Endodermal cell (in vitro differentiated cells): Measurements from ENCODE around the gene DCP1A. TPM values are rescaled to one million over a fixed set of nuclear protein-coding genes. Genes with fewer than 3 reads are reported as not detected.
"Not testable (repeated sequence)": the region's sequence is repeated elsewhere in the genome, so short reads cannot be mapped to it uniquely, and the experiment has no call there.

Experiments used
- DNase-seq: peaks from one replicate; pipeline ENCODE4 v3.0.0-alpha.2; 2017
- H3K27ac ChIP-seq: 2 replicates; pipeline ENCODE4 v1.5.1; 2013; ENCODE audit warnings: mild to moderate bottlenecking, low read depth, low read length, moderate library complexity
- H3K27me3 ChIP-seq: 2 replicates; pipeline ENCODE4 v1.6.1; 2013; ENCODE audit warnings: mild to moderate bottlenecking, low read length, moderate library complexity; ENCODE audit not compliant: insufficient read depth, control insufficient read depth, poor library complexity, severe bottlenecking
- H3K36me3 ChIP-seq: 2 replicates; pipeline ENCODE4 v1.7.0; 2013; ENCODE audit warnings: mild to moderate bottlenecking, low read length, moderate library complexity; ENCODE audit not compliant: control insufficient read depth, insufficient read depth
- H3K4me1 ChIP-seq: one replicate; pipeline ENCODE4 v1.7.0; 2013; ENCODE audit warnings: low read length; ENCODE audit not compliant: control insufficient read depth, insufficient read depth
- H3K4me3 ChIP-seq: 2 replicates; pipeline ENCODE4 v1.5.1; 2013; ENCODE audit warnings: mild to moderate bottlenecking, low read length, moderate library complexity
- H3K9ac ChIP-seq: 2 replicates; pipeline ENCODE4 v1.6.1; 2013; ENCODE audit warnings: mild to moderate bottlenecking, low read length, moderate library complexity; ENCODE audit not compliant: poor library complexity, severe bottlenecking; ENCODE audit errors: extremely low read depth
- H3K9me3 ChIP-seq: 2 replicates; pipeline ENCODE4 v1.6.1; 2013; ENCODE audit warnings: mild to moderate bottlenecking, low read length, moderate library complexity; ENCODE audit not compliant: control insufficient read depth
- H3K27ac Mint-ChIP-seq: 2 replicates; pipeline ENCODE4 v1.8.0; 2020; ENCODE audit warnings: mixed read lengths
- H3K27me3 Mint-ChIP-seq: 2 replicates; pipeline ENCODE4 v1.8.0; 2021; ENCODE audit warnings: mild to moderate bottlenecking, mixed read lengths; ENCODE audit not compliant: insufficient read depth
- H3K36me3 Mint-ChIP-seq: 2 replicates; pipeline ENCODE4 v1.8.0; 2020; ENCODE audit warnings: low read depth, mixed read lengths
- H3K4me1 Mint-ChIP-seq: 2 replicates; pipeline ENCODE4 v1.8.0; 2020; ENCODE audit warnings: mixed read lengths
- H3K4me3 Mint-ChIP-seq: 2 replicates; pipeline ENCODE4 v1.8.0; 2020; ENCODE audit warnings: mild to moderate bottlenecking, moderate library complexity, mixed read lengths
- H3K9me3 Mint-ChIP-seq: 2 replicates; pipeline ENCODE4 v1.8.0; 2020; ENCODE audit warnings: mild to moderate bottlenecking, mixed read lengths
- WGBS, 2 experiments: methylation state at CpG; one replicate each; pipeline versions ENCODE4 v1.1.5 to v1.1.7; 2013; ENCODE audit warnings: missing lambda C conversion rate in 2 of 2, mixed read lengths in 1 of 2; ENCODE audit not compliant: insufficient coverage in 1 of 2, insufficient read length in 1 of 2; 5-methylcytosine and 5-hydroxymethylcytosine counted together
- total RNA-seq, 2 donors: library from RNA; stranded (reverse); fragmentation: NEBNext Ultra II Directional in 1 of 2; extraction: Animal tissue kit (Norgen Biotek cat#: 25700) in 1 of 2; gene quantifications; 2 replicates in 1 of 2; 3 replicates in 1 of 2; pipeline ENCODE4 v1.2.1, GENCODE V29; 2021
- TF ChIP-seq, protein P1 (sequence below): fragments of 200-600 bp; sonication (generic); conservative IDR thresholded peaks from 2 replicates; pipeline ENCODE4 v1.5.0; 2021; ENCODE audit warnings: antibody characterized with exemption, mild to moderate bottlenecking

The DCP1A gene
- total RNA-seq, 2 donors from 2014 or later, result 26.8 to 36.3 TPM

DNA sequence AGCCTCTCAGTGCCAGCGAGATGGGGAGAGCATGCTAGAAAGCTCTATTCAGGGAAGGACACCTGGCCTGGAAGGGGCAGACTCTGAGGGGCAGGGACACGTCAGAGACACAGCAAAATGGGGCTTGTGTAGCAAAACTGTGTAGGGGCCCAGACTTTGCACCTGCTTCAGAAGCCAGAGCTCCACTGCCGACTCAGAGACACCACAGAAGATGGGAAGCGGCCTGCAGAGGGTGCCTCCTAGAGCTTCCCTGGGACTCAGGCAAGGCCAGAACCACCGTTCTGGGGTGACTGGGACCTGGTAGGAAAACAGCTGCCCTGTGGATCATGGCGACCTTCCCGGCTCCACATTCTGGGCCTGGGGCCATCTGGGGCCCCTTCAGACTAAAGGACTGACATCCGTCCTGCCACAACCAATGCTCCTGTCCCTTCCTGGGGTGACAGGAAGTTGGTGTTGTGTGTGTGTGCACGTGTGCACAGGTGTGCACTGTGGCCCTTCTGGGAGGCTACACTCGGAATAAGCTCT lies 74.1 kb downstream of the DCP1A start:
- H3K27me3 ChIP-seq, result no peaks in the 10 kb centered on the region
- H3K36me3 ChIP-seq, result no peaks in the 10 kb centered on the region
- H3K9ac ChIP-seq, result no peak overlapping the region
- Mint-ChIP-seq H3K27ac (no peak overlapping the region), H3K27me3 (no peaks in the 10 kb centered on the region), H3K4me1 (peaks cover 16% of the 10 kb centered on the region), H3K36me3 (no peaks in the 10 kb centered on the region), H3K4me3 (no peak overlapping the region), H3K9me3 (no peaks in the 10 kb centered on the region)
- TF ChIP-seq, protein P1, sequence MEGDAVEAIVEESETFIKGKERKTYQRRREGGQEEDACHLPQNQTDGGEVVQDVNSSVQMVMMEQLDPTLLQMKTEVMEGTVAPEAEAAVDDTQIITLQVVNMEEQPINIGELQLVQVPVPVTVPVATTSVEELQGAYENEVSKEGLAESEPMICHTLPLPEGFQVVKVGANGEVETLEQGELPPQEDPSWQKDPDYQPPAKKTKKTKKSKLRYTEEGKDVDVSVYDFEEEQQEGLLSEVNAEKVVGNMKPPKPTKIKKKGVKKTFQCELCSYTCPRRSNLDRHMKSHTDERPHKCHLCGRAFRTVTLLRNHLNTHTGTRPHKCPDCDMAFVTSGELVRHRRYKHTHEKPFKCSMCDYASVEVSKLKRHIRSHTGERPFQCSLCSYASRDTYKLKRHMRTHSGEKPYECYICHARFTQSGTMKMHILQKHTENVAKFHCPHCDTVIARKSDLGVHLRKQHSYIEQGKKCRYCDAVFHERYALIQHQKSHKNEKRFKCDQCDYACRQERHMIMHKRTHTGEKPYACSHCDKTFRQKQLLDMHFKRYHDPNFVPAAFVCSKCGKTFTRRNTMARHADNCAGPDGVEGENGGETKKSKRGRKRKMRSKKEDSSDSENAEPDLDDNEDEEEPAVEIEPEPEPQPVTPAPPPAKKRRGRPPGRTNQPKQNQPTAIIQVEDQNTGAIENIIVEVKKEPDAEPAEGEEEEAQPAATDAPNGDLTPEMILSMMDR, result no peak
- H3K27ac ChIP-seq, result no peak overlapping the region
- H3K9me3 ChIP-seq, result no peaks in the 10 kb centered on the region
- H3K4me3 ChIP-seq, result no peak overlapping the region
- no peaks in the 10 kb centered on the region for H3K4me1 ChIP-seq
- WGBS, 2 experiments, result 86 to 90% methylated on average over 7 to 10 of the region's 10 CpGs
- no peak for DNase-seq

GRCh38 chr3:53269888-53270880 lies 77.2 kb downstream of the DCP1A start:
- TF ChIP-seq, protein P1, result no peak
- Histone ChIP-seq H3K4me1 (no peaks in the 10 kb centered on the region), H3K4me3 (no peak overlapping the region), H3K36me3 (no peaks in the 10 kb centered on the region), H3K27me3 (no peaks in the 10 kb centered on the region), H3K9ac (no peak overlapping the region), H3K27ac (peak overlapping the region; percentile 89), H3K9me3 (no peaks in the 10 kb centered on the region)
- peak; percentile 95 for DNase-seq
- Mint-ChIP-seq H3K9me3 (no peaks in the 10 kb centered on the region), H3K36me3 (no peaks in the 10 kb centered on the region), H3K27ac (peak overlapping the region; percentile 92), H3K4me1 (peaks cover 17% of the 10 kb centered on the region), H3K4me3 (no peak overlapping the region), H3K27me3 (no peaks in the 10 kb centered on the region)
- 57 to 62% methylated on average over 9 to 12 of the region's 12 CpGs for WGBS, 2 experiments

DNA sequence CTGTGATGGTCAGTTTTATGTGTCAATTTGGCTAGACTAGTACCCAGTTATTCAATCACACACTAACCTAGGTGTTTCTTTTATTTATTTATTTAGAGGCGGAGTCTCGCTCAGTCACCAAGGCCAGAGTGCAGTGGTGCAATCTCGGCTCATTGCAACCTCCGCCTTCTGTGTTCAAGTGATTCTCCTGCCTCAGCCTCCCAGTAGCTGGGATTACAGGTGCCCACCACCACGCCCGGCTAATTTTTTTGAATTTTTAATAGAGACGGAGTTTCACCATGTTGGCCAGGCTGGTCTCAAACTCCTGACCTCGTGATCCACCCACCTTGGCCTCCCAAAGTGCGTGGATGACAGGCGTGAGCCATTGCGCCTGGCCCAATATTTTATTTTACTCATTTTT lies 78.2 kb downstream of the DCP1A start:
- H3K9me3 ChIP-seq, H3K4me3 Mint-ChIP-seq, H3K9ac ChIP-seq, H3K36me3 ChIP-seq, H3K36me3 Mint-ChIP-seq, H3K27me3 ChIP-seq, H3K27ac ChIP-seq, H3K27me3 Mint-ChIP-seq, H3K4me3 ChIP-seq, H3K27ac Mint-ChIP-seq, DNase-seq, H3K4me1 ChIP-seq, H3K9me3 Mint-ChIP-seq: not testable (repeated sequence)
- WGBS, 2 experiments, result 96 to 99% methylated on average over 11 of the region's 11 CpGs
- peaks cover 23% of the 10 kb centered on the region for H3K4me1 Mint-ChIP-seq
